AG10803 (cell line): ENCODE data around the gene TPPP.

Experiments used
- DNase-seq: peaks from one replicate; pipeline ENCODE4 v3.0.0; 2010; ENCODE audit warnings: low read depth
- H3K4me3 ChIP-seq: 2 replicates; pipeline ENCODE4 v1.5.1; 2011; ENCODE audit warnings: mild to moderate bottlenecking, low read length, control low read depth
- CTCF ChIP-seq: conservative IDR thresholded peaks from 2 replicates; pipeline ENCODE4 v1.5.1; 2011; ENCODE audit warnings: mild to moderate bottlenecking, low read length, control low read depth, inconsistent platforms

The TPPP gene

GRCh38 chr5:622359-622758 is 70.8 kb downstream of the TPPP start:
- no peak for TF ChIP-seq CTCF
- DNase-seq: no peak
- no peak overlapping the region for H3K4me3 ChIP-seq

- no peak for TF ChIP-seq CTCF
- DNase-seq: no peak
Measured at GRCh38 chr5:621341-621761, 71.8 kb downstream of the TPPP start.

GRCh38 chr5:620586-621180 is 72.5 kb downstream of the TPPP start:
- no peak overlapping the region for H3K4me3 ChIP-seq
- no peak for TF ChIP-seq CTCF
- no peak for DNase-seq

More at GRCh38 chr5:621341-621761, 71.8 kb downstream of the TPPP start:
- no peak overlapping the region for H3K4me3 ChIP-seq

- no peak for TF ChIP-seq CTCF
- no peak for DNase-seq
- H3K4me3 ChIP-seq: no peak overlapping the region
Measured at GRCh38 chr5:620152-620551, 73.0 kb downstream of the TPPP start.

- DNase-seq: no peak
- no peak overlapping the region for H3K4me3 ChIP-seq
- TF ChIP-seq CTCF: no peak
Measured at GRCh38 chr5:619444-619843, 73.7 kb downstream of the TPPP start.

- DNase-seq: no peak
- TF ChIP-seq CTCF: no peak
- no peak overlapping the region for H3K4me3 ChIP-seq
Measured at GRCh38 chr5:618450-618849, 74.7 kb downstream of the TPPP start.

- DNase-seq: no peak
- H3K4me3 ChIP-seq: no peak overlapping the region
- TF ChIP-seq CTCF: no peak
Measured at GRCh38 chr5:617896-618295, 75.3 kb downstream of the TPPP start.
